AG04450 (cell line): ENCODE measurements around the gene ARHGEF17. TPM values are rescaled to one million over a fixed set of nuclear protein-coding genes. Genes with fewer than 3 reads are reported as not detected.

ENCODE experiments used
- CTCF ChIA-PET: fragments of 300-600, 350-600 bp; formaldehyde crosslinking; extraction: SDS; loops from one replicate; lab custom pipeline; 2022; ENCODE audit warnings: antibody characterized with exemption, inconsistent platforms; lab: Charles Lee
- POLR2A ChIA-PET: fragments of 350-600 bp; formaldehyde crosslinking; extraction: SDS; loops from one replicate; lab custom pipeline; 2021; ENCODE audit warnings: antibody characterized with exemption, inconsistent platforms; lab: Yijun Ruan, JAX
- DNase-seq: peaks from one replicate; pipeline ENCODE4 v3.0.0-alpha.2; 2011; ENCODE audit warnings: low read depth, low spot score
- H3K27ac ChIP-seq: one replicate; pipeline ENCODE4 v1.5.1; 2012; ENCODE audit warnings: low read depth, low read length, control low read depth
- H3K27me3 ChIP-seq: one replicate; pipeline ENCODE4 v1.6.0; 2012; ENCODE audit warnings: low read length; ENCODE audit not compliant: control insufficient read depth, insufficient read depth
- H3K4me3 ChIP-seq: 2 replicates; pipeline ENCODE4 v1.5.1; 2011; ENCODE audit warnings: mild to moderate bottlenecking, low read depth, low read length, control low read depth
- H3K9me3 ChIP-seq: 2 replicates; pipeline ENCODE4 v1.5.1; 2012; ENCODE audit warnings: low read length; ENCODE audit not compliant: control insufficient read depth, insufficient read depth
- CTCF ChIP-seq: IDR thresholded peaks from 2 replicates; pipeline ENCODE4 v1.5.1; 2011; ENCODE audit warnings: low read depth, low read length, control low read depth, inconsistent platforms
- polyA plus RNA-seq: library from polyadenylated mRNA; depleted of rRNA; stranded (reverse); fragments of >200 nt; gene quantifications from 2 replicates; pipeline ENCODE4 v1.2.3, GENCODE V29; 2011

Gene ARHGEF17
- polyA plus RNA-seq, 1 experiment: 30.6 TPM

GRCh38 chr11:73325036-73325981 lies 17.2 kb downstream of the ARHGEF17 start:
- POLR2A ChIA-PET: interaction anchor here (0.7 to 2.5 kb wide), 2 partner anchors 9 to 17 kb away, joined by 3 to 9 read pairs; no protein-coding TSS in a partner anchor
- TF ChIP-seq CTCF: no peak
- Histone ChIP-seq H3K27ac (peak overlapping the region; percentile 87), H3K27me3 (no peaks in the 10 kb centered on the region), H3K9me3 (no peaks in the 10 kb centered on the region), H3K4me3 (no peak overlapping the region)
- CTCF ChIA-PET: interaction anchor here (1.1 to 3.3 kb wide), 6 partner anchors 10 to 26 kb away, joined by 4 to 26 read pairs (median 12); partner anchors contain the start of gene ARHGEF17
- DNase-seq: no peak

- H3K9me3 ChIP-seq: no peaks in the 10 kb centered on the region
- H3K27ac ChIP-seq: peak overlapping the region; percentile 31
- H3K27me3 ChIP-seq: no peaks in the 10 kb centered on the region
- ChIA-PET POLR2A (interaction anchor here (1.1 to 2.5 kb wide), 3 partner anchors 8 to 18 kb away, joined by 3 to 10 read pairs (median 9); partner anchors contain the start of gene ARHGEF17), CTCF (interaction anchor here (0.6 to 3.3 kb wide), 7 partner anchors 8 to 32 kb away, joined by 3 to 26 read pairs (median 8); partner anchors contain the start of gene ARHGEF17)
- TF ChIP-seq CTCF: no peak
- DNase-seq: no peak
- H3K4me3 ChIP-seq: no peak overlapping the region
These were observed 19.1 kb downstream of the ARHGEF17 start for GRCh38 chr11:73326929-73327811.

DNA sequence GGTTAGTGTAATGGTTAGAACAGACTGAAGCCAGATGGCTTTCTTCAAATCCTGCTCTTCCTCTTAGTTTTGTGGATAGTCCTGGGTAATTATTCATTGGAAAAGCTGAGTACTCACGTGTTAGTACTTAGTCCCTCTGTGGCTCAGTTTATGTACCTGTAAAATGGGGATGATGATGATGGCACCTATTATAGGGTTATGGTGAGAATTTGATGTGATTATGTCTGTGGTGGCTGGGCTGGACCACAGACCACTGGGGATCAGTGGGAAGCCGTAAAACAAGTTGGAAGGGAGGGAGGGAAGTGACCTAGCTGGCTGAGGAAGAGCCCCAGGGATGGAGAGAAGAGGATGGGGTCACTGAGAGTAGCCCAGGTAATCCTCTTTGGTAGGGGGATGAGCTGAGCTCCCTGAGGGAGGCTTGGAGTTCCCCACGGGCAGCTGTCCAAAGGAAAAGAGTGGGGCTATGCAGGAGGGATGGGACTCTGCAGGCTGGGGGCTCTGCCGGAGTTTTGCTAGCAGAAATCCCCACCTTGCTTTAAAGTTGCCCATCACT lies 19.8 kb downstream of the ARHGEF17 start:
- no peak overlapping the region for H3K4me3 ChIP-seq
- no peak for TF ChIP-seq CTCF
- no peaks in the 10 kb centered on the region for H3K9me3 ChIP-seq
- no peak for DNase-seq
- CTCF ChIA-PET: interaction anchor here (0.7 to 3.3 kb wide), 5 partner anchors 7 to 33 kb away, joined by 4 to 26 read pairs (median 13); partner anchors contain the start of gene ARHGEF17
- H3K27ac ChIP-seq: no peak overlapping the region
- POLR2A ChIA-PET: interaction anchor here (1.1 to 2.0 kb wide), 2 partner anchors 13 to 19 kb away, joined by 3 to 10 read pairs; partner anchors contain the start of gene ARHGEF17
- H3K27me3 ChIP-seq: no peaks in the 10 kb centered on the region

DNA sequence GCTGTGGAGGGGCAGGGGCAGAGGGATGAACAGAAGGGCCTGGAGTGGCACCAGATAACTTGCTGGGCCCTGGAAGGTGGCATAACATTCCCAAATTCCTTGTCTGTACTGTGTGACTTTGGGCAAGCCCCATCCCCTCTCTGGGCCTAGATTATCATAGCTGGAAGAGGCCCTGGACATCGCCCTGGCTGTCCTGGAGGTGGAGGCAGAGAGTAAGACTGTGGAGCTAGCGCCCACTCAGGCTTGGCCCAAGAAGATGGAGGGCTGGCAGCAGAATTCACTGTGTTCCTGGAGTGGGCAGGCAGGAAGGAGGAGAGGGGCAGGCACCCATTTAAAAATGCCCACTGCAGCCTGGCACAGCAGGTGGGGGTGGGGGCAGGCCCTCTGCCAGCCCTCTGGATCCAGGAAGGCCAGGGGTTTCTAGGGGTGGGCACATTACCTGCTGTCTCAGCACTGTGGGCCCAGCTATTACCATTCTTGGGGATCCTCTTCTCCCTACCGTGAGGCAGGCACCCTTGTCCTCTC lies 22.6 kb downstream of the ARHGEF17 start:
- DNase-seq: no peak
- peak; percentile 65 for TF ChIP-seq CTCF
- H3K27ac ChIP-seq: peak overlapping the region; percentile 21
- ChIA-PET CTCF (interaction anchor here (0.6 to 3.2 kb wide), 4 partner anchors 21 to 1313 kb away, joined by 3 to 15 read pairs (median 8); no protein-coding TSS in a partner anchor), POLR2A (interaction anchor here (1.0 to 2.2 kb wide), 3 partner anchors 13 to 21 kb away, joined by 3 to 11 read pairs (median 3); no protein-coding TSS in a partner anchor)
- H3K4me3 ChIP-seq: no peak overlapping the region
- H3K9me3 ChIP-seq: no peaks in the 10 kb centered on the region
- no peaks in the 10 kb centered on the region for H3K27me3 ChIP-seq
